Measurements from ENCODE around the gene EDRF1. TPM values are rescaled to one million over a fixed set of nuclear protein-coding genes. Genes with fewer than 3 reads are reported as not detected.

The EDRF1 gene
- total and polyA plus RNA-seq, 2 experiments from 2014 or later, result 25.0 to 48.8 TPM

Other genes starting within 250 kb of the EDRF1 start
- gene TEX36, start 36.5 kb upstream of the EDRF1 start, total RNA-seq (2014; rRNA removed; shearing (Covaris generic)), result not detected in 2 replicates
- not detected in 2 replicates for gene TEX36, start 36.5 kb upstream of the EDRF1 start, polyA plus RNA-seq (2016; fragmentation: Nextera tagmentation; extraction: Ambion mirVana)
- gene MMP21, start 56.1 kb downstream of the EDRF1 start, total RNA-seq (2014; rRNA removed; shearing (Covaris generic)), result not detected in 2 replicates
- gene MMP21, start 56.1 kb downstream of the EDRF1 start, polyA plus RNA-seq (2016; fragmentation: Nextera tagmentation; extraction: Ambion mirVana), result 0.10 TPM in 1 of 2 replicates, not detected in the other
- 43.4 and 47.1 TPM in 2 replicates for gene UROS, start 103.5 kb downstream of the EDRF1 start, total RNA-seq (2014; rRNA removed; shearing (Covaris generic))
- 39.0 and 41.3 TPM in 2 replicates for gene UROS, start 103.5 kb downstream of the EDRF1 start, polyA plus RNA-seq (2016; fragmentation: Nextera tagmentation; extraction: Ambion mirVana)
- gene BCCIP, start 103.8 kb downstream of the EDRF1 start, total RNA-seq (2014; rRNA removed; shearing (Covaris generic)), result 91.1 and 98.6 TPM in 2 replicates
- gene BCCIP, start 103.8 kb downstream of the EDRF1 start, polyA plus RNA-seq (2016; fragmentation: Nextera tagmentation; extraction: Ambion mirVana), result 189 and 214 TPM in 2 replicates
- 21.3 and 21.6 TPM in 2 replicates for gene DHX32, start 161.6 kb downstream of the EDRF1 start, total RNA-seq (2014; rRNA removed; shearing (Covaris generic))
- gene DHX32, start 161.6 kb downstream of the EDRF1 start, polyA plus RNA-seq (2016; fragmentation: Nextera tagmentation; extraction: Ambion mirVana), result 7.2 and 9.5 TPM in 2 replicates
- 0.69 TPM in 1 of 2 replicates, not detected in the other for gene FANK1, start 176.9 kb downstream of the EDRF1 start, total RNA-seq (2014; rRNA removed; shearing (Covaris generic))
- gene FANK1, start 176.9 kb downstream of the EDRF1 start, polyA plus RNA-seq (2016; fragmentation: Nextera tagmentation; extraction: Ambion mirVana), result 0.37 and 0.56 TPM in 2 replicates

All from GM23338 (cell line).